ENCODE results near the gene KCNK10. TPM values are rescaled to one million over a fixed set of nuclear protein-coding genes. Genes with fewer than 3 reads are reported as not detected.

Gene KCNK10
- total and polyA plus RNA-seq, 10 of the 15 experiments (the other 5 are each of a cell fraction or from before 2014, with no cell fraction given): 0.01 to 0.06 (median 0.02) TPM; not detected in 7

DNA sequence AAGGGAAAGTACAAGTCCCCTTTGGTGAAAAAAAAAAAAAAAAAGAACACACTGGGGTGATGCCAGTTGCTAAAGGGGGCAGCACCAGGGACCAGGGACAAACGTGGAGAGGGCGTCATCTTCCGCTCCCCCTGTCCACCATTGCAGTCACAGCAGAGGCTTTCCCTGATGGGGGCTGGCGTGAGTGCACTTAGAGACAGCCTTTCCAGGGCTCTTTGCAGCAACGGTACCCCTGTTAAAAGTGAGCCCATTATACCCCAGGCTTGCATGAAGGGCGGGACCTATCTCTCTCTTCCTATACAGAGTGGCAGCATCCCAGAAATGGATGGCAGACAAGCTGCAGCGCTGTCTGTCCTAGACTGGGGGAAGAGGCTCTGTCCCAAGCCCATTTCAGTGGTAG lies 155.0 kb downstream of the KCNK10 start:
- 56% methylated on average over 7 of the region's 7 CpGs for WGBS (ENCODE audit: insufficient coverage, insufficient replicate concordance, low lambda C conversion rate, missing lambda C conversion rate)
- intact Hi-C loops (cut with micrococcal nuclease; ENCODE audit: unreplicated experiment) (loop anchor here (1.0 kb wide), 2 partner anchors 155 to 223 kb away; no protein-coding TSS in a partner anchor), in situ Hi-C loops (cut with MboI) (no loop called here)
- no peak overlapping the region for H3K4me3 ChIP-seq
- no peaks in the 10 kb centered on the region for H3K9me3 ChIP-seq (replicated peaks; ENCODE audit: control insufficient read depth, insufficient read depth, low read length)
- no peak overlapping the region for H3K27ac ChIP-seq (ENCODE audit: control insufficient read depth, insufficient read depth)
- BruUV-seq (replicated peaks): no TSS peak
- TF ChIP-seq SMARCA5 (IDR thresholded peaks at IDR 0.05) (no peak), ZNF384 (IDR thresholded peaks at IDR 0.05; ENCODE audit: borderline replicate concordance, low read depth, low read length) (no peak), SUPT20H (IDR thresholded peaks at IDR 0.05; ENCODE audit: borderline replicate concordance, control insufficient read depth, low read depth, low read length) (no peak), PML (IDR thresholded peaks at IDR 0.05; ENCODE audit: low read length) (no peak), BRCA1 (IDR thresholded peaks at IDR 0.05; ENCODE audit: low read depth, low read length) (no peak), MXI1 (IDR thresholded peaks at IDR 0.05; ENCODE audit: low read depth, low read length) (no peak)
- TF ChIP-seq, protein P1, sequence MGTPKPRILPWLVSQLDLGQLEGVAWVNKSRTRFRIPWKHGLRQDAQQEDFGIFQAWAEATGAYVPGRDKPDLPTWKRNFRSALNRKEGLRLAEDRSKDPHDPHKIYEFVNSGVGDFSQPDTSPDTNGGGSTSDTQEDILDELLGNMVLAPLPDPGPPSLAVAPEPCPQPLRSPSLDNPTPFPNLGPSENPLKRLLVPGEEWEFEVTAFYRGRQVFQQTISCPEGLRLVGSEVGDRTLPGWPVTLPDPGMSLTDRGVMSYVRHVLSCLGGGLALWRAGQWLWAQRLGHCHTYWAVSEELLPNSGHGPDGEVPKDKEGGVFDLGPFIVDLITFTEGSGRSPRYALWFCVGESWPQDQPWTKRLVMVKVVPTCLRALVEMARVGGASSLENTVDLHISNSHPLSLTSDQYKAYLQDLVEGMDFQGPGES (IDR thresholded peaks at IDR 0.05): no peak
- TF ChIP-seq, protein P2, sequence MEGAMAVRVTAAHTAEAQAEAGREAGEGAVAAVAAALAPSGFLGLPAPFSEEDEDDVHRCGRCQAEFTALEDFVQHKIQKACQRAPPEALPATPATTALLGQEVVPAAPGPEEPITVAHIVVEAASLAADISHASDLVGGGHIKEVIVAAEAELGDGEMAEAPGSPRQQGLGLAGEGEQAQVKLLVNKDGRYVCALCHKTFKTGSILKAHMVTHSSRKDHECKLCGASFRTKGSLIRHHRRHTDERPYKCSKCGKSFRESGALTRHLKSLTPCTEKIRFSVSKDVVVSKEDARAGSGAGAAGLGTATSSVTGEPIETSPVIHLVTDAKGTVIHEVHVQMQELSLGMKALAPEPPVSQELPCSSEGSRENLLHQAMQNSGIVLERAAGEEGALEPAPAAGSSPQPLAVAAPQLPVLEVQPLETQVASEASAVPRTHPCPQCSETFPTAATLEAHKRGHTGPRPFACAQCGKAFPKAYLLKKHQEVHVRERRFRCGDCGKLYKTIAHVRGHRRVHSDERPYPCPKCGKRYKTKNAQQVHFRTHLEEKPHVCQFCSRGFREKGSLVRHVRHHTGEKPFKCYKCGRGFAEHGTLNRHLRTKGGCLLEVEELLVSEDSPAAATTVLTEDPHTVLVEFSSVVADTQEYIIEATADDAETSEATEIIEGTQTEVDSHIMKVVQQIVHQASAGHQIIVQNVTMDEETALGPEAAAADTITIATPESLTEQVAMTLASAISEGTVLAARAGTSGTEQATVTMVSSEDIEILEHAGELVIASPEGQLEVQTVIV (IDR thresholded peaks at IDR 0.05; ENCODE audit: borderline replicate concordance, partially characterized antibody): no peak
- FAIRE-seq (no peak), DNase-seq (ENCODE audit: low read depth, low spot score) (no peak), ATAC-seq (no peak; the same call in 2 of the 3 replicates)
- no peaks in the 10 kb centered on the region for H3K79me2 ChIP-seq (ENCODE audit: control insufficient read depth, insufficient read depth, low read length)
- no peaks in the 10 kb centered on the region for H4K20me1 ChIP-seq (ENCODE audit: control insufficient read depth, insufficient read depth)
- ChIA-PET POLR2A (no interaction called here), RAD21 (ENCODE audit: unreplicated experiment) (interaction anchor here (0.7 to 1.4 kb wide), 4 partner anchors 21 to 227 kb away, joined by 3 to 12 read pairs (median 6); no protein-coding TSS in a partner anchor), CTCF (interaction anchor here (0.9 to 4.1 kb wide), 18 partner anchors 9 to 281 kb away, joined by 3 to 96 read pairs (median 4); no protein-coding TSS in a partner anchor), SMC1A (ENCODE audit: uncharacterized antibody, unreplicated experiment) (interaction anchor here (0.6 to 2.6 kb wide), 8 partner anchors 79 to 222 kb away, joined by 3 to 35 read pairs (median 4); no protein-coding TSS in a partner anchor)
- no peaks in the 10 kb centered on the region for H3K36me3 ChIP-seq (ENCODE audit: control insufficient read depth in 2 of 2, insufficient read depth in 2 of 2, low read length in 1 of 2)
- no peak overlapping the region for H3K9ac ChIP-seq (ENCODE audit: control insufficient read depth, insufficient read depth, low read length)
- H3K4me2 ChIP-seq (ENCODE audit: control insufficient read depth, insufficient read depth): no peak overlapping the region
- peaks cover 5% of the 10 kb centered on the region for H3K4me1 ChIP-seq (ENCODE audit: control insufficient read depth, insufficient read depth, low read length)
- no peak overlapping the region for H2AFZ ChIP-seq (ENCODE audit: control insufficient read depth, low read depth, low read length)
- H3K27me3 ChIP-seq (replicated peaks in 1 of 2; ENCODE audit: control insufficient read depth in 2 of 2, insufficient read depth in 2 of 2, low read length in 1 of 2): no peaks in the 10 kb centered on the region
